SK-N-SH treated with all-trans-retinoic acid at 6 μM for 48 hours (cell line): ENCODE measurements around the gene NOTCH2.

ENCODE experiments used
- PATZ1 ChIP-seq: fragments of 250-450 bp; sonication (Bioruptor Pico); IDR thresholded peaks from 2 replicates; pipeline ENCODE4 v1.8.0; 2020; ENCODE audit warnings: mild to moderate bottlenecking, moderate library complexity, borderline replicate concordance
- ZFP30 ChIP-seq: fragments of 450-650 bp; formaldehyde crosslinking; IDR thresholded peaks from 2 replicates; pipeline ENCODE4 v1.5.0; 2022; ENCODE audit warnings: mild to moderate bottlenecking, moderate library complexity
- TF ChIP-seq, protein P1 (sequence below): fragments of 250-450 bp; sonication (Bioruptor Pico); IDR thresholded peaks from 2 replicates; pipeline ENCODE4 v1.5.0; 2020; ENCODE audit warnings: mild to moderate bottlenecking, moderate library complexity

GRCh38 chr1:119917304-119918055 is 152.0 kb downstream of the NOTCH2 start:
- TF ChIP-seq PATZ1 (CRISPR knock-in tag) (no peak), ZFP30 (CRISPR knock-in tag) (no peak)
- TF ChIP-seq, protein P1, sequence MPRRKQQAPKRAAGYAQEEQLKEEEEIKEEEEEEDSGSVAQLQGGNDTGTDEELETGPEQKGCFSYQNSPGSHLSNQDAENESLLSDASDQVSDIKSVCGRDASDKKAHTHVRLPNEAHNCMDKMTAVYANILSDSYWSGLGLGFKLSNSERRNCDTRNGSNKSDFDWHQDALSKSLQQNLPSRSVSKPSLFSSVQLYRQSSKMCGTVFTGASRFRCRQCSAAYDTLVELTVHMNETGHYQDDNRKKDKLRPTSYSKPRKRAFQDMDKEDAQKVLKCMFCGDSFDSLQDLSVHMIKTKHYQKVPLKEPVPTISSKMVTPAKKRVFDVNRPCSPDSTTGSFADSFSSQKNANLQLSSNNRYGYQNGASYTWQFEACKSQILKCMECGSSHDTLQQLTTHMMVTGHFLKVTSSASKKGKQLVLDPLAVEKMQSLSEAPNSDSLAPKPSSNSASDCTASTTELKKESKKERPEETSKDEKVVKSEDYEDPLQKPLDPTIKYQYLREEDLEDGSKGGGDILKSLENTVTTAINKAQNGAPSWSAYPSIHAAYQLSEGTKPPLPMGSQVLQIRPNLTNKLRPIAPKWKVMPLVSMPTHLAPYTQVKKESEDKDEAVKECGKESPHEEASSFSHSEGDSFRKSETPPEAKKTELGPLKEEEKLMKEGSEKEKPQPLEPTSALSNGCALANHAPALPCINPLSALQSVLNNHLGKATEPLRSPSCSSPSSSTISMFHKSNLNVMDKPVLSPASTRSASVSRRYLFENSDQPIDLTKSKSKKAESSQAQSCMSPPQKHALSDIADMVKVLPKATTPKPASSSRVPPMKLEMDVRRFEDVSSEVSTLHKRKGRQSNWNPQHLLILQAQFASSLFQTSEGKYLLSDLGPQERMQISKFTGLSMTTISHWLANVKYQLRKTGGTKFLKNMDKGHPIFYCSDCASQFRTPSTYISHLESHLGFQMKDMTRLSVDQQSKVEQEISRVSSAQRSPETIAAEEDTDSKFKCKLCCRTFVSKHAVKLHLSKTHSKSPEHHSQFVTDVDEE (CRISPR knock-in tag), result no peak
